ENCODE data around the gene FTL. TPM values are rescaled to one million over a fixed set of nuclear protein-coding genes. Genes with fewer than 3 reads are reported as not detected.

Gene FTL
- total RNA-seq, 2 experiments from 2014 or later = 467 to 602 TPM

GRCh38 chr19:48990400-48990799 is 25.3 kb downstream of the FTL start:
- Histone ChIP-seq H3K36me3 (ENCODE audit: insufficient read depth, low read length) (peaks cover 29% of the 10 kb centered on the region), H3K9me2 (ENCODE audit: insufficient read depth, low read length) (no peaks in the 10 kb centered on the region), H3K9me3 (ENCODE audit: low read length) (no peaks in the 10 kb centered on the region), H3K4me2 (ENCODE audit: low read length) (no peak overlapping the region), H2AFZ (ENCODE audit: low read length) (no peak overlapping the region), H3K79me2 (ENCODE audit: insufficient read depth, low read depth, low read length) (peaks cover 32% of the 10 kb centered on the region), H3K27ac (ENCODE audit: low read depth, low read length, poor library complexity, severe bottlenecking) (no peak overlapping the region), H3K4me1 (ENCODE audit: insufficient read depth, low read length, poor library complexity, severe bottlenecking) (peaks cover 20% of the 10 kb centered on the region), H4K20me1 (ENCODE audit: insufficient read depth, low read length) (0 out of 2 replicates have a peak, but pooled peaks cover 4% of the 10 kb centered on the region), H3K4me3 (ENCODE audit: low read depth, low read length, poor library complexity, severe bottlenecking) (no peak overlapping the region)
- no peak for DNase-seq (ENCODE audit: low spot score)
- BruUV-seq (replicated peaks) = no TSS peak
- intact Hi-C loops (cut with micrococcal nuclease; ENCODE audit: unreplicated experiment) = no loop called here
- ChIA-PET CTCF (ENCODE audit: unreplicated experiment) (no interaction called here), POLR2A (interaction anchor here (1.0 kb wide), 1 partner anchor 14 kb away, joined by 3 read pairs; no protein-coding TSS in a partner anchor)
- TF ChIP-seq EZH2phosphoT487 (IDR thresholded peaks at IDR 0.05; ENCODE audit: borderline replicate concordance, low read depth, low read length) (no peak), CTCF (conservative IDR thresholded peaks at IDR 0.05; ENCODE audit: low read length) (no peak)

- ChIA-PET CTCF (ENCODE audit: unreplicated experiment) (no interaction called here), POLR2A (no interaction called here)
- Histone ChIP-seq H3K79me2 (ENCODE audit: insufficient read depth, low read depth, low read length) (peaks cover 39% of the 10 kb centered on the region), H3K4me3 (ENCODE audit: low read depth, low read length, poor library complexity, severe bottlenecking) (no peak overlapping the region), H4K20me1 (ENCODE audit: insufficient read depth, low read length) (0 out of 2 replicates have a peak, but pooled peaks cover 4% of the 10 kb centered on the region), H2AFZ (ENCODE audit: low read length) (no peak overlapping the region), H3K4me2 (ENCODE audit: low read length) (peak overlapping the region; percentile 92; the same call in 1 of the 2 replicates), H3K27ac (ENCODE audit: low read depth, low read length, poor library complexity, severe bottlenecking) (no peak overlapping the region), H3K36me3 (ENCODE audit: insufficient read depth, low read length) (peaks cover 30% of the 10 kb centered on the region), H3K9me2 (ENCODE audit: insufficient read depth, low read length) (no peaks in the 10 kb centered on the region), H3K9me3 (ENCODE audit: low read length) (no peaks in the 10 kb centered on the region), H3K4me1 (ENCODE audit: insufficient read depth, low read length, poor library complexity, severe bottlenecking) (peaks cover 21% of the 10 kb centered on the region)
- TF ChIP-seq CTCF (conservative IDR thresholded peaks at IDR 0.05; ENCODE audit: low read length) (no peak), EZH2phosphoT487 (IDR thresholded peaks at IDR 0.05; ENCODE audit: borderline replicate concordance, low read depth, low read length) (no peak)
- BruUV-seq (replicated peaks) = no TSS peak
- no peak for DNase-seq (ENCODE audit: low spot score)
- intact Hi-C loops (cut with micrococcal nuclease; ENCODE audit: unreplicated experiment) = no loop called here
Measured at GRCh38 chr19:48991011-48991609, 26.0 kb downstream of the FTL start.

GRCh38 chr19:48991873-48992580 is 26.9 kb downstream of the FTL start:
- no peak for DNase-seq (ENCODE audit: low spot score)
- TF ChIP-seq EZH2phosphoT487 (IDR thresholded peaks at IDR 0.05; ENCODE audit: borderline replicate concordance, low read depth, low read length) (no peak), CTCF (conservative IDR thresholded peaks at IDR 0.05; ENCODE audit: low read length) (no peak)
- ChIA-PET CTCF (ENCODE audit: unreplicated experiment) (no interaction called here), POLR2A (interaction anchor here (0.5 kb wide), 1 partner anchor 9 kb away, joined by 3 read pairs; no protein-coding TSS in a partner anchor)
- peak overlapping the region; percentile 97 for H3K4me3 ChIP-seq (ENCODE audit: low read depth, low read length, poor library complexity, severe bottlenecking)
- 0 out of 2 replicates have a peak, but pooled peaks cover 4% of the 10 kb centered on the region for H4K20me1 ChIP-seq (ENCODE audit: insufficient read depth, low read length)
- H3K9me2 ChIP-seq (ENCODE audit: insufficient read depth, low read length) = no peaks in the 10 kb centered on the region
- H3K4me2 ChIP-seq (ENCODE audit: low read length) = peak overlapping the region; percentile 92
- BruUV-seq (replicated peaks) = no TSS peak
- H3K4me1 ChIP-seq (ENCODE audit: insufficient read depth, low read length, poor library complexity, severe bottlenecking) = peaks cover 21% of the 10 kb centered on the region
- peak overlapping the region; percentile 49 for H3K27ac ChIP-seq (ENCODE audit: low read depth, low read length, poor library complexity, severe bottlenecking)
- intact Hi-C loops (cut with micrococcal nuclease; ENCODE audit: unreplicated experiment) = no loop called here
- H3K9me3 ChIP-seq (ENCODE audit: low read length) = no peaks in the 10 kb centered on the region
- H3K36me3 ChIP-seq (ENCODE audit: insufficient read depth, low read length) = peaks cover 30% of the 10 kb centered on the region
- H3K79me2 ChIP-seq (ENCODE audit: insufficient read depth, low read depth, low read length) = peaks cover 48% of the 10 kb centered on the region
- H2AFZ ChIP-seq (ENCODE audit: low read length) = peak overlapping the region; percentile 45; the same call in 1 of the 2 replicates
